AG09319 (cell line): ENCODE results near the gene PCNX2.

Source experiments
- DNase-seq: peaks from one replicate; pipeline ENCODE4 v3.0.0-alpha.2; 2010; ENCODE audit warnings: low read depth; ENCODE audit errors: extremely low read depth
- TF ChIP-seq, protein P1 (sequence below): IDR thresholded peaks from 2 replicates; pipeline ENCODE4 v1.5.1; 2011; ENCODE audit warnings: low read depth, mild to moderate bottlenecking, inconsistent platforms, low read length, moderate library complexity

PCNX2 gene

DNA sequence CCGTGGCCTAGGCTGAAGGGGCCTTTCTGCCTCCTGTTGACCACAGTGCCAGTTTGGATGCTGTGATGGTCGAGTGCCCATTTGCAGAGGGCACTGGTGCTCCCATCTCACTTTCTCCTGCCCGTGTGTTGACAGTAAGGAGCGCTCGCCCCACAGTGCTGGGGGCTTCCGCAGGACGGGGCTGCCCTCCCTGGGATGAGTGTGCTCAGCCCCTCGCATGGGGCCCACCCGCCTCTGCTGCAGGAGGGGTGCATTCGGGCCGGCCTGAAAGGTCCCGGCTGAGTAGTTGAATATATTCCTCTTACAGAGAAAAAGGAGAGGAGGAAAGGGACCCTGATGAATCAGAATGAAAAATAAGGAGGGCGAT is 307.8 kb downstream of the PCNX2 start:
- TF ChIP-seq, protein P1, sequence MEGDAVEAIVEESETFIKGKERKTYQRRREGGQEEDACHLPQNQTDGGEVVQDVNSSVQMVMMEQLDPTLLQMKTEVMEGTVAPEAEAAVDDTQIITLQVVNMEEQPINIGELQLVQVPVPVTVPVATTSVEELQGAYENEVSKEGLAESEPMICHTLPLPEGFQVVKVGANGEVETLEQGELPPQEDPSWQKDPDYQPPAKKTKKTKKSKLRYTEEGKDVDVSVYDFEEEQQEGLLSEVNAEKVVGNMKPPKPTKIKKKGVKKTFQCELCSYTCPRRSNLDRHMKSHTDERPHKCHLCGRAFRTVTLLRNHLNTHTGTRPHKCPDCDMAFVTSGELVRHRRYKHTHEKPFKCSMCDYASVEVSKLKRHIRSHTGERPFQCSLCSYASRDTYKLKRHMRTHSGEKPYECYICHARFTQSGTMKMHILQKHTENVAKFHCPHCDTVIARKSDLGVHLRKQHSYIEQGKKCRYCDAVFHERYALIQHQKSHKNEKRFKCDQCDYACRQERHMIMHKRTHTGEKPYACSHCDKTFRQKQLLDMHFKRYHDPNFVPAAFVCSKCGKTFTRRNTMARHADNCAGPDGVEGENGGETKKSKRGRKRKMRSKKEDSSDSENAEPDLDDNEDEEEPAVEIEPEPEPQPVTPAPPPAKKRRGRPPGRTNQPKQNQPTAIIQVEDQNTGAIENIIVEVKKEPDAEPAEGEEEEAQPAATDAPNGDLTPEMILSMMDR, result no peak

DNA sequence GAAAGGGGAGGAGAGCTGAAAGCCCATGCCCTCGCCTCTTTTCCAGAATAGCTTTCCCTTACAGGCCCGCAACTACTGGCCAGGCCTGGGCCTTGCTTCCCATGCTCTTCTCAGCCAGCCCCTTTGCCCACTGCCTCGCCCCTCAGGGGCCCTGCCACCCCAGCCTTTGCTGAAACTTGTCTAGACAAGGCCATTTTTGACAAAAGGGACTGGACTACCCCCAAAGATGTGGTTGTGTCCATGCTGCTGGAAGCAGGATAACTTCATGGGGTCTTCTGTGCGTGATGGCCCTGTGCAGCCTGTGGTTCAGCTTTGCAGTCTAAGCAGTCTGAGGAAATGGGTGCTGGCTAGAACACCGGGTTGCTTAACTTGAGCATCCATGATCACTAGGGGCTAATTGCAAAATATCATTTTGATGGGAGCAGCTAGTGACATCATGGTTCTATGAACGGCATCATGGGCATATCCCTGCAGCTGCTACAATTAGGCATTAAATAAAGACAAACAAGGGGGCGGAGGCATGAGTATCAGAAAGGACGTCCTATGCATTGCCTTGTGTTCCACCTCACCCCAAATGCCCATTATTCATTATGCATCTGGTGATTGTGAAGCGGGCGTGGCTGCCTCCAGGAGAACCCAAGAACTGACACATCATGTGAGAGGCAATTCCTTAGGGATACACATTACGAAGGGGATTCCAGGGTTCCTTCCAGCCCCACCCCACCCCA is 308.3 kb downstream of the PCNX2 start:
- DNase-seq, result no peak
- TF ChIP-seq, protein P1, result no peak

More for the DNA sequence above, 307.8 kb downstream of the PCNX2 start:
- no peak for DNase-seq

DNA sequence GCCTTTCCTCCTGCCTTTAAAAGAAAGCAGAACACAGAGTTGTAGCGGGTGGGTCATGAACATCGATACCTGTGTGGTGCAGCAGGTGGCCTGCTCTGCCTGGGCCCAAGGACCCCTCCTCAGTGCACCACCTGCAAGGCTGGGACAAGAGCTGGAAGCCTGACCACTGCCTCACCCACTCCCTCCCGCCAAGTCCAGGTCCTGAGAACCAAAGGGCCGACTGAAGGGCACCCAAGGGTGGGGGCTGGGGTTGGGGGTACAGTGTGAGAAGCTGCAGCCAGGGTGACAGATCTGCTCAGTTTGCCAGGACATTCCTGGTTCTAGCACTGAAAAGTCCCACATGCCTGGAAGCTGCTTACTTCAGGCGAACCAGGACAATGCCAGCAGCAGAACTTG is 309.0 kb downstream of the PCNX2 start:
- no peak for DNase-seq
- TF ChIP-seq, protein P1, result no peak

DNA sequence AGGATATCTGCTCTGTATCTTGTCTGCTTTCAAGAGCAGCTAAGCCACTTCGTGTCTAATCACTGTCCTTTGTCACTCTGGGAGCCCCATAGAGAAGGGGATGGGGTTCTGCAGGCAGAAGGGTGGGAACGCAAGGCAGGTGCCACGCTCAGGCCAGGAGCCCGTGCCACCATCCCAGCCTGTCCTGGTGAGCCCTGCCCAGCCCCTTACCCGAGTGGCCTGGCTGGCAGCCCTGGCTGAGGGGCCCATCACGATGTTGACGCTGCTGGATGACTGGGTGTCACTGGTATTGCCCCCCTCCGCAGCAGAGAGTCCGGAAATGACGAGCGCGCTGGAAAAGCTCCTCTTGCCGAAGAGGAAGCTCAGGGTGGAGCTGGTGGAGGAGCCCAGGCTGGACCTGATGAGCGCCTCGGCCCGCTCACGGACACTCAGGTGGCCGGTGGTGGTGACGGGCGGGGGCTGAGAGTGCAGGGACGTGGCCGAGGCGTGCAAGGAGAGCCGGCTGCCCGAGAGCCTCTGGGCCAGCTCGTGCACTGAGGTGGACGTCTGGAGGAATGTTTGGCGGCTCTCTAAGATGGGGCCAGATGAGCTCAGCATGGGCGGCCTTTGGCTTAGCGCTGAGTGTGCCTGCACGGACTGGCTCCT is 309.5 kb downstream of the PCNX2 start:
- TF ChIP-seq, protein P1, result no peak

DNA sequence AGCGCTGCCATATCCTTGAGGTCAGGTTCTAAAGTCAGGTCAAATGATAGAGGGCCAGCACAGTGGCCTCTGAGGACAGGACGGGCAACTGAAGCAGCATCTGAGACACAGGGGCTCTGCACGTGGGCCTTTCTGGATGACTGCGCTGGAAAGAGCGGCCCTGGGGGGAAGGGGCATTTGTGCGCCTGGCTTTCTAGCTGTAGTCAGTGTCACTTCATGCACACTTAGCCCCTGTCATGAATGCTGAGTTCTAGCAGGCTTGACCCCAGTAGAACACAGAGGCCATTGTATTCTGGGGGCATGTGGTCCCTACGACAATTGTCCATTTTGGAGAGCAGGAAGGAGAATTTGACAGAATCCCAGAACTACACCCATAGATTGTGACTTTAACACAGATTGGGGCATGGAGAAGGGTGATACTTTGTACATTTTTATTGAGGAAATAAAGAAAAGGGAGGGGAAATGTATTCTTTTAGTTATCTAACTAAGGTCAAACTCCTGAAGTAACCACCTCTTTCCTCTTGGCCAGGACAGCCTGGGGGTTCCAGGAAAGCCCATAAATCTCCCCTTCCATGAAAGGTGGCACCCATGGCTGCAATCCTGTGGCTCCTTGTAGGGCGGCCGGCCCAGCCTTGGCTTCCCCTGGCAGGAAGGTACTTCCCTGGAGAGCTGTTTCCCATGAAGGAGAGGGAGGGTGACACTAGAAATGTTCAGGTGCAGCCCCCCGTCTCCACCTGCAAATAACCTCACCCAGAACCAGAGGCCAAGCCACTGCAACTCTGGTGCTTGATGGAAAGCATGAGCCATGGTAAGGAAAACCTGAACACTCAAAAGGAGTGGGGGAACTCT is 310.7 kb downstream of the PCNX2 start:
- TF ChIP-seq, protein P1, result no peak

More for the DNA sequence above, 309.5 kb downstream of the PCNX2 start:
- DNase-seq, result no peak

DNA sequence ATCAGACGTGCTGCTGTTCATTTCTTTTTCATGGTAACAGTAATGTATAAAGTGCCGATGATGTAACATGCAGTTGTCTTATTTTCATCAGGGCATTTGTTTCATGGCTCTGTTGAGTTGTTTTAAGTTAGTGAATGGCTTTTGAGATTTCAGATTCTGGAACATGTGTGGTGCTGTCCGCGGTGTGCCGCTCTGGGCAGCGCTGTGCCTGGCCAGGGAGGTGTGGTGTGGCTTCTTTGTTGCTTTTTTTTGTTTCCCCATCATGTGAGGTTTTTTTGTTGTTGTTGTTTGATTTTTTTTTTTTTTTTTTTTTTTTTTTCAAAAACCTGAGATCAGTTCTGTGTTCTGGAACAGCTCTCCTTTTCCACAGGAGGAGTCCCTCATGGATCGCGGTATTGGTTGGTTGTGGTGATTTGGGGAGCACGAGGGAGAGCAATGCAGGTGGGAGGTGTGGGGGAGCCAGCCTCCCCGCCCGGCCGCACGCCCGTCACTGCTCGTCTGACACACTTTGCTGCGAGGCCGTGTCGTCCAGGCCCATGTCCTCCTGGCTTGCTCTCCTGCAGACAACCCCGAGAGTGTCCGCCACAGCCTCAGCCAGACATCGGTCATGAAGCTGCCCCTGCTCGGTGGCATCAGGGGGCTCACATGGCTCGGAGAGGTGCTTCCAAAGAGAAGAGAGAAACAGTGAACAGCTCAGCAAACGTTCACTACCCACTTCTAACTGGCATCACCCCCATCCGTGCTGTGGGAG is 311.5 kb downstream of the PCNX2 start:
- TF ChIP-seq, protein P1, result no peak
- no peak for DNase-seq

More for the DNA sequence above, 310.7 kb downstream of the PCNX2 start:
- no peak for DNase-seq
